Fibroblast of lung (primary cell): ENCODE data around the gene CCDC69. TPM values are rescaled to one million over a fixed set of nuclear protein-coding genes. Genes with fewer than 3 reads are reported as not detected.

Experiments used
- DNase-seq, 2 donors: peaks; one replicate each; pipeline versions ENCODE4 v3.0.0 to v3.0.0-alpha.2; 2010; ENCODE audit warnings: low read depth in 2 of 2
- H2AFZ ChIP-seq: 2 replicates; pipeline ENCODE4 v1.5.1; 2012; ENCODE audit warnings: low read length, control low read depth, inconsistent platforms
- H3K27ac ChIP-seq: 2 replicates; pipeline ENCODE4 v1.5.1; 2011; ENCODE audit warnings: low read length, control low read depth; ENCODE audit not compliant: insufficient read depth
- H3K27me3 ChIP-seq: 2 replicates; pipeline ENCODE4 v1.5.1; 2011; ENCODE audit warnings: mild to moderate bottlenecking, low read length; ENCODE audit not compliant: control insufficient read depth, insufficient read depth
- H3K36me3 ChIP-seq: 2 replicates; pipeline ENCODE4 v1.5.1; 2011; ENCODE audit warnings: low read length; ENCODE audit not compliant: control insufficient read depth, insufficient read depth
- H3K4me1 ChIP-seq: 2 replicates; pipeline ENCODE4 v1.5.1; 2011; ENCODE audit warnings: low read length; ENCODE audit not compliant: control insufficient read depth, insufficient read depth; ENCODE audit errors: extremely low read depth
- H3K4me2 ChIP-seq: 2 replicates; pipeline ENCODE4 v1.5.1; 2011; ENCODE audit warnings: low read length, control low read depth; ENCODE audit not compliant: insufficient read depth; ENCODE audit errors: extremely low read depth
- H3K4me3 ChIP-seq, 4 experiments: fragments of 200-600 bp in 1 of 4; sonication (generic) in 1 of 4; replicated peaks in 1 of 4; 2 replicates each; pipeline ENCODE4 v1.5.1; 2011 to 2016; ENCODE audit warnings: low read length in 4 of 4, low read depth in 3 of 4, mild to moderate bottlenecking in 3 of 4, control low read depth in 2 of 4, inconsistent platforms in 1 of 4, mixed read lengths in 1 of 4; ENCODE audit not compliant: insufficient read depth in 1 of 4; ENCODE audit errors: control extremely low read depth in 1 of 4
- H3K79me2 ChIP-seq: 2 replicates; pipeline ENCODE4 v1.5.1; 2012; ENCODE audit warnings: mild to moderate bottlenecking, low read length, inconsistent platforms; ENCODE audit not compliant: control insufficient read depth, insufficient read depth
- H3K9ac ChIP-seq: 2 replicates; pipeline ENCODE4 v1.5.1; 2011; ENCODE audit warnings: mild to moderate bottlenecking, low read length, control low read depth; ENCODE audit not compliant: insufficient read depth
- H3K9me3 ChIP-seq: 2 replicates; pipeline ENCODE4 v1.5.1; 2012; ENCODE audit warnings: low read depth, low read length; ENCODE audit not compliant: control insufficient read depth, insufficient read depth
- H4K20me1 ChIP-seq: 2 replicates; pipeline ENCODE4 v1.5.1; 2011; ENCODE audit warnings: low read length; ENCODE audit not compliant: control insufficient read depth, insufficient read depth; ENCODE audit errors: extremely low read depth
- EZH2 ChIP-seq: IDR thresholded peaks from 2 replicates; pipeline ENCODE4 v1.5.1; 2012; ENCODE audit warnings: low read length, control low read depth, mild to moderate bottlenecking; ENCODE audit errors: missing control alignments
- polyA plus RNA-seq, 2 donors: library from polyadenylated mRNA; depleted of rRNA in 1 of 2; stranded (reverse) in 1 of 2; unstranded in 1 of 2; fragments of >200 nt; gene quantifications; 2 replicates each; pipeline ENCODE4 v1.2.1, GENCODE V29; 2011 to 2012; ENCODE audit warnings: missing spikeins in 1 of 2
- total RNA-seq: library from RNA; depleted of rRNA; stranded (reverse); fragments of >200 nt; gene quantifications from 2 replicates; pipeline ENCODE4 v1.2.1, GENCODE V29; 2014
- TF ChIP-seq, protein P1 (sequence below), 2 donors: IDR thresholded peaks in 1 of 2; conservative IDR thresholded peaks in 1 of 2; 1 replicate in 1 of 2; 2 replicates in 1 of 2; pipeline ENCODE4 v1.5.1; 2011 to 2012; ENCODE audit warnings: low read length in 2 of 2, control low read depth in 1 of 2, inconsistent platforms in 1 of 2, low read depth in 1 of 2, mild to moderate bottlenecking in 1 of 2

CCDC69 gene
- total and polyA plus RNA-seq, 2 donors (not counting 1 experiment from before 2014, with no cell fraction given) = 1.5 to 4.0 TPM

DNA sequence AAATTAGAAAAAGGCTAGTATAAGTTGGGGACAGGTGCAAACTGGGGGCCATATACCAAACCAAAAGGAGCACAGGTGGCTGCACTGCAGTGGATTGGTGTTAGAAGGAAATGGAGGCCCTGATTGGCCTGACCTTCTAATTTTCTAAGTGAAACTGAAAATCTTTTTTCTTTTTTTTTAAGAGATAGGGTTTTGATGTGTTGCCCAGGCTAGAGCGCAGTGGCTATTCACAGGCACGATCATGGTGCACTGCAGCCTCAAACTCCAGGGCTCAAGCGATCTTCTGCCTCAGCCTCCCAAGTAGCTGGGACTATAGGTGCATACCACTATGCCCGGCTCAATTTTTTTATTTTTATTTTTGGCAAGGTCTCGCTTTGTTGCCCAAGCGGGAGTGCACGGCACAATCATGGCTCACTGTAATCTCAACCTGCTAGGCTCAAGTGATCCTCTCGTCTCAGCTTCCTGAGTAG lies 9.8 kb upstream of the CCDC69 start:
- no peaks in the 10 kb centered on the region for H4K20me1 ChIP-seq
- no peak overlapping the region for H3K4me3 ChIP-seq
- no peak overlapping the region for H3K27ac ChIP-seq
- H3K79me2 ChIP-seq = no peaks in the 10 kb centered on the region
- no peaks in the 10 kb centered on the region for H3K36me3 ChIP-seq
- no peak overlapping the region for H3K9ac ChIP-seq
- H2AFZ ChIP-seq = no peak overlapping the region
- no peaks in the 10 kb centered on the region for H3K9me3 ChIP-seq
- DNase-seq = no peak
- H3K4me1 ChIP-seq = no peaks in the 10 kb centered on the region
- peaks cover 14% of the 10 kb centered on the region for H3K27me3 ChIP-seq
- no peak for TF ChIP-seq EZH2
- TF ChIP-seq, protein P1, sequence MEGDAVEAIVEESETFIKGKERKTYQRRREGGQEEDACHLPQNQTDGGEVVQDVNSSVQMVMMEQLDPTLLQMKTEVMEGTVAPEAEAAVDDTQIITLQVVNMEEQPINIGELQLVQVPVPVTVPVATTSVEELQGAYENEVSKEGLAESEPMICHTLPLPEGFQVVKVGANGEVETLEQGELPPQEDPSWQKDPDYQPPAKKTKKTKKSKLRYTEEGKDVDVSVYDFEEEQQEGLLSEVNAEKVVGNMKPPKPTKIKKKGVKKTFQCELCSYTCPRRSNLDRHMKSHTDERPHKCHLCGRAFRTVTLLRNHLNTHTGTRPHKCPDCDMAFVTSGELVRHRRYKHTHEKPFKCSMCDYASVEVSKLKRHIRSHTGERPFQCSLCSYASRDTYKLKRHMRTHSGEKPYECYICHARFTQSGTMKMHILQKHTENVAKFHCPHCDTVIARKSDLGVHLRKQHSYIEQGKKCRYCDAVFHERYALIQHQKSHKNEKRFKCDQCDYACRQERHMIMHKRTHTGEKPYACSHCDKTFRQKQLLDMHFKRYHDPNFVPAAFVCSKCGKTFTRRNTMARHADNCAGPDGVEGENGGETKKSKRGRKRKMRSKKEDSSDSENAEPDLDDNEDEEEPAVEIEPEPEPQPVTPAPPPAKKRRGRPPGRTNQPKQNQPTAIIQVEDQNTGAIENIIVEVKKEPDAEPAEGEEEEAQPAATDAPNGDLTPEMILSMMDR (conservative IDR thresholded peaks at IDR 0.05 in 1 of 2, IDR thresholded peaks at IDR 0.05 in 1 of 2; ENCODE audit: low read depth in 1 of 2, low read length in 2 of 2) = no peak
- H3K4me2 ChIP-seq = no peak overlapping the region

DNA sequence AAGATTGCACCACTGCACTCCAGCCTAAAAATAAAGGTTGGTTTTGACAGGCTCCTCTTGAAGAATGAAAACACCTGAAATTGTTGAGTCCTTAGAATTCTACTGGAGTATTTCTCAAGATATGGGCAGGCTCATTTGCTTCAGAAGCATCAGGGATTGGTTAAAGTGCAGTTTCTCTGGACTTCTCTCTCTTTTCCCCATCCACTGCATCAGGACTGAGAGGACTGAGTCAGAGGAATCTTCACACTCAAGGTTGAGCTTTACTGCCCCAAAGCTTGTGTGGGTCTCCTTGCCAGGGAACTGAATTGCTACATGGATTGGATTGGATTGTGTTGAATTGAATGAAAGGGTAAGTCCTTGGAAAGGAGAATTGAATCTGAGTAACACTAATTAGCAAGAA lies 7.5 kb upstream of the CCDC69 start:
- Histone ChIP-seq H3K36me3 (no peaks in the 10 kb centered on the region), H3K27ac (no peak overlapping the region), H3K4me2 (no peak overlapping the region), H2AFZ (no peak overlapping the region), H3K9ac (no peak overlapping the region), H3K27me3 (peaks cover 9% of the 10 kb centered on the region), H3K9me3 (no peaks in the 10 kb centered on the region), H4K20me1 (no peaks in the 10 kb centered on the region), H3K79me2 (no peaks in the 10 kb centered on the region), H3K4me3 (no peak overlapping the region), H3K4me1 (no peaks in the 10 kb centered on the region)
- TF ChIP-seq, protein P1 (conservative IDR thresholded peaks at IDR 0.05 in 1 of 2, IDR thresholded peaks at IDR 0.05 in 1 of 2; ENCODE audit: low read depth in 1 of 2, low read length in 2 of 2) = no peak
- no peak for TF ChIP-seq EZH2
- no peak for DNase-seq

DNA sequence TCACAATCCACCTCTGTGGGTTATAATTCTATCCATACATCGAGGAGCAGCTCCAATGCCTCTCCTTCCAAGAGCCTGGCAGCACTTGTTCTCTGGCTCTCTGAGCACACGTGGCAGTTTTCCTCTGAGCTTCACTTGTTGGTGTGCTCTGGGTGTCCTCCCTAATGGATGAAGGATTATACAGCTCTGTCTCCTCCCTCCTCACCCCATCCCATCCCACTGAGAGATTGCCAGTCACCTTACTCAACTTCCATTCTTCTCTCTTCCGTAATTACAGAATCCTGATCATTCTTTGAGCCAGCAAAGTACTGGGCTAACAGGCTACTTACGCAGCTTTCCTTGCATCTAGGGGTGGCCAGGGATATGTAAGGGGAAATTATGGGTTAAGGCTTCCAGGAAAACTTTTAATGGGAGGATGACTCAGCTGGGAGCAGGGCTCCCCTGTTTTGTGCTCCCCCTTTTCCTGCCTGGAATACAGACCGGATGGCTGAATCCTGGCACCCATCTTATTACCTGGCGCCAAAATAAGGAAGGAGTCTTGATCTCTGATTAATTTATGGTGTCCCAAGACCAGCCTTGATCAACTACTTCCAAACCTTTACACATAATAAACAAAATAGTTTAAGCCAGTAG lies 6.3 kb upstream of the CCDC69 start:
- Histone ChIP-seq H3K27ac (no peak overlapping the region), H3K4me3 (no peak overlapping the region), H3K4me2 (no peak overlapping the region), H3K9me3 (no peaks in the 10 kb centered on the region), H3K27me3 (peaks cover 9% of the 10 kb centered on the region), H2AFZ (no peak overlapping the region), H3K4me1 (no peaks in the 10 kb centered on the region), H3K9ac (no peak overlapping the region), H3K36me3 (no peaks in the 10 kb centered on the region), H3K79me2 (no peaks in the 10 kb centered on the region), H4K20me1 (no peaks in the 10 kb centered on the region)
- TF ChIP-seq EZH2 = no peak
- TF ChIP-seq, protein P1 (conservative IDR thresholded peaks at IDR 0.05 in 1 of 2, IDR thresholded peaks at IDR 0.05 in 1 of 2; ENCODE audit: low read depth in 1 of 2, low read length in 2 of 2) = no peak
- DNase-seq = no peak
